Stimulated activated CD4-positive, alpha-beta T cell treated with anti-CD3 and anti-CD28 coated beads, Interleukin-2, amount 100 ng/mL, for 48 hours (primary cell): ENCODE data around the gene HEBP1.
A peak's percentile ranks its signal among the peaks of the same experiment; 100 is the strongest.

Experiments used
- DNase-seq, 2 donors: peaks; one replicate each; pipeline ENCODE4 v3.0.0-alpha.2; 2020

Gene HEBP1

DNA sequence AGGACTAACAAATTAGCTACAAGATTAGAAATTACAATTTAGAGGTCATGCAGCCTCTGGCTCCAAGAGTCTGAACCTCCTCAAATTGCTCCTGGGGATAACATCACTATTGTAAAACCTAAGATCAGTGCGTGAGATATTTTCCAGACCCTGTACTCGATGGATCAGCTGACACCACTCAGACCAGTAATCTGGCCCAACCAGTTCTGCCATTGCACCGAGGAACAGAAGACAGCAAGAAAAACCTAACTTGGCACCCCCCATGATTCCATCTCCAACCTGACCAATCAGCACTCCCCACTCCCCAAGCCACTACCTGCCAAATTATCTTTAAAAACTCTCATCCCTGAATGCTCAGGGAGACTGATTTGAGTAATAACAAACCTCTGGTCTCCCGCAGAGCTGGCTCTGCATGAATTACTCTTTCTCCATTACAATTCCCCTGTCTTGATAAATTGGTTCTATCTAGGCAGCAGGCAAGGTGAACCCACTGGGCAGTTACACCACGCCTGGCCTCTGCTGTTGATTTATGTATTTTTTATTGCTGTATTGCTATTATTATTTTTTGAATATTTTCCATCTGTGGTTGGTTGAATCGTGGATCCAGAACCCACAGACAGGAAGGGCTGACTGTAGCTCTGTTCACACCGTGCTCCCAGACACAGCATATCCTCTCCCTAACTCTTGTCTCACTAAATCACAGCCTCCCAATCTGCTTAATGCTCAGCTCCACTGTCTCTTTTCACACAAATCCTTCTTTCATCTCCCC, 9.2 kb downstream of the HEBP1 start:
- no peak for DNase-seq

DNA sequence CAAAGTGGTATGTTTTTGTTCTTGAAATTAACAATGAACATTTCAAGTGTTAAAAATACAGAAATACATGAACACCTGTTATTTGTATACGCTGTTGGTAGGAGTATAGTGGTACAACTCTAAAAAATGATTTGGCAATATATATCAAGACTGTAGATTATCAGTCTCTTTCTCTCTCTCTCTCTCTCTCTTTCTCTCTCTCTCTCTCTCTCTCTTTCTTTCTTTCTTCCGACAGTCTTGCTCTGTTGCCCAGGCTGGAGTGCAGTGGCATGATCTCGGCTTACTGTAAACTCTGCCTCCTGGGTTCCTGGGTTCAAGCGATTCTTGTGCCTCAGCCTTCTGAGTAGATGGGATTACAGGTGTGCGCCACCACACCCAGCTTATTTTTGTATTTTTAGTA, 12.6 kb downstream of the HEBP1 start:
- DNase-seq = no peak

DNA sequence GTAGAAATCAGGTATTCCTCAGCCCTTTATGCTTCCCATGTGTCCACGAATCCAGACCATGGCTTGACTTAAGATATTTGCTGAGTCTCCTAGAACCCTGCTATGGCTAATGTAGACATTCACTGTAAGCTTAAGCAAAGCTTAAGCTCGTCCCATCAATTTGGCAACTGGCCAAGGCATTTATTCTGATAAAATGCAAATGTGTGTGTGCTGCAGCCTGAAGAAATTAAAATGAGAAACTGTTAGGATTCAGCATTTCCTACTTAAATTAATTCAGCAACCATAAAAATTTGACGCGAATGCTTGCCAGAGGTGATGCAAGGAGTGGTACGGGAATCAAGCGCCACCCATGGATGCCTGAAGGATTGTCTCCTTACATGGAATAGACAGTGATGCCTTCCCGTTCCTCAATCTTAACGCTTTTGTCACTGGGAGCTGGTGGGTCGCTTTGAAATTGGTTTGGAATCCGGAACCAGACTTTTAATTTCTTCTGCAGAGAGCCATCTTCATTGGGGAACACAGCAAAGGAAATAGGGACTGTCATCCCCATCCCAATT, 13.2 kb downstream of the HEBP1 start:
- DNase-seq = no peak

DNA sequence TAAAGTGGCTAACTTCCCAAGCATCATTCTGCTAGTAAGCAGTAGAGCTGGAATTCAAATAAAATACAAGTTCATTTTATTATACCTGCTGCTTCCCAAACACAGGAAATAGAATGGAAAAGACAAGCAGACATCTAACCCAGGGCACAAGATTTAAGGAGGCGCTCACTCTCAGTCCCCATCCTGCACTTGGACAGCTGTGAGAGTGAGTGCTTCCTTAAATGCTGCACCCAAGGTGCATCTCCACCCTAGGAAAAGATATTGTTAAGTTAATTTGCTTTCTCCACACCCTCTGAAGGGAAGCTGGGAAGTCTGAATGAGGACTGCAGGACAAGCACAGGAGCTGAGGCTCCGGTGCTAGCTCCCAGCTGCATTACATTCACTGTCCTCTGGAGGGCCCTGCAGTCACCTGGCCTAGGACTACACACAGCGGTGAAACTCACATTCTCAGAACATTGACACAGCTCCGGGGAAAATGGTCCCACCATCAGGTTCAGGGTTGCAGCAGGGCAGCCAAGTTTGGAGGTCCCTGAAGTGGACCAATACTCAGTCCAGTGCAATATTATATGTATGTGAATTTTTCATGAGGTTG, 14.2 kb downstream of the HEBP1 start:
- peak; percentile 5 to 16 for DNase-seq

DNA sequence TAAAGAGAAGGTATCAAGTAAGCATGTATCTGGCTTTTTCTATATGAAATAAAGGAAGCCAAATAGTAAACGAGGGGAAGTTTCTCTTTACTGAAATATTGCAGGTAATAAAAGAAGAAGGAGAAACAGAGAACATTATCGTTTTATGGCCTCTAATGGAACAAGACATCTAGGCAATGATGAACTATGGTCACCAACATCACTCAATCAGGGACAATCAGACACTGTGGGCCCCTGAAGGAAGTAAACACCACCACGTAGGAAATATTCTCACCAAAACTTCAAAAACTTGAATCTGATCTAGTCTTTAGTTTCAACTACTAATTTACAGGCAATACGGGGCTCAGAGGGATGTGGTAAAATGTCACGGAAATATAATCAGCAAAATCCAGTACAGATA, 15.9 kb downstream of the HEBP1 start:
- no peak for DNase-seq

DNA sequence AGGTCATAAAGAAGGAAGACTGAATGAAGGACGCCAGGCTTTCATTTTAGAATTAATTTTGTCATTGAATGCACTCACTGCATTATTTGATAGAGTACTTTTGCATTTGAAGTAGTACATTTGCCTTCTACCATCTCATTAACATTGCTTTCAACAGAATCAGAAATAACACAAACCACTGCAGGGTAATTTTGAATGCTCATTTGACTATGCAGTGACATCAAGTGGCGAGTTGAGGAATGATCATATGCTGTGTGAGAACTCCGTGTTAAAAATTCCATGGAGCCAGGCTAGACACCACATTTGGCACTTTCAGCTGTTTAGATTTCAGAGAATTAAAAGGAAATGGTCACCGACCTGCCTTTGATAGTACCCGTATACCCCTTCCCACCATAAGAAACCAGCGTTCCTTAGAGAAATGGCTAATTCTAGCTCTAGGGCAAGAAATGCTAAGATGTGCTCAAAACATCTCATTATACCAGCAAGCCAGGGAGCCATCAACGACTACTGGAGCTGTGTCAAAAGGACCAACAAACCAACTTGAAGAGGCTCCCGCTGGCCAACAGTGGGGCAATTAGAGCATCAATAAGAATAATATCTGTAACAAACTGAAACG, 16.5 kb downstream of the HEBP1 start:
- DNase-seq = no peak

DNA sequence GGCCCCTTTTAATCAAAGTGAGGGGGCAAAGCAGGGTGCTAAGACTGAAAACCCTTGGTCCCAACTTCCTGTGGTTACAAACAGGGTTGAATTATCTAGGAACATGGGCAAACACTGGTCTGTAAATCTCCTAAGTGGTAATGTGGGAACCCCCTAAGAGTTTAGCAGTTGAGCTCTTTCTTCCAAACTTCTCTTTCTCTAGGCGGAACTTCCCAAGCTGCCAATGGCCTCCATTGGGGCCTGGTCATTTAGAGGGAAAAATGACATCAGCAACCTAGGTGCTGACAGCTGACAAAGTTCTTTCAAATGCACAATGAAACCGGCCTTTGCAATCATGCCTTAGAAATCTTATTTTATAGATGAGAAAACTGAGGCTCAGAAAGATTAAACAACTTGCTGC, 17.7 kb downstream of the HEBP1 start:
- DNase-seq = no peak

DNA sequence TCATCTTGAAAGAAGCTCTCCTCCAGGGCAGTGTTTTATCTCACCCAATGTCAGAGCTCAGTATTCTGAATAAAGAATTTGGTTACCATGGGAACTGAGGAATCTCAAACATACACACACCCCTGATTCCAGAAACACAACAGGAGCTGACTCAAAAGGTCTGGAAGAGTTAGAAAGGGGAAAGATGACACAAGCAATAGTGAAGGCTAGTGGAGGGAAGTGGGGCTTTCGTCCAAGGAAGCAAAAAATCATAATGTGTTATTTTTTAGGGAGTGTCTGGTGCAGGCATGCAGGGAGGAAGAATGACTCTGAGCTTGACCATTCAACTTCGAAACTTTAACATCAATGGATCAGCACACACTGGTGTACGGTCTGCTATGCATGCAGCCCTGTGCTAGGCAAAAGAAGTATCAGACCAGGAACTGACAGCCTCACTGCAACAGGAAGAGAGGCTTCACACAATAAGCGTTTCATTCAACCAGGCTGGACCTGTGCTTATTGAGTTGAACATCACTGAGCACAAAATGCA, 20.3 kb downstream of the HEBP1 start:
- no peak for DNase-seq

DNA sequence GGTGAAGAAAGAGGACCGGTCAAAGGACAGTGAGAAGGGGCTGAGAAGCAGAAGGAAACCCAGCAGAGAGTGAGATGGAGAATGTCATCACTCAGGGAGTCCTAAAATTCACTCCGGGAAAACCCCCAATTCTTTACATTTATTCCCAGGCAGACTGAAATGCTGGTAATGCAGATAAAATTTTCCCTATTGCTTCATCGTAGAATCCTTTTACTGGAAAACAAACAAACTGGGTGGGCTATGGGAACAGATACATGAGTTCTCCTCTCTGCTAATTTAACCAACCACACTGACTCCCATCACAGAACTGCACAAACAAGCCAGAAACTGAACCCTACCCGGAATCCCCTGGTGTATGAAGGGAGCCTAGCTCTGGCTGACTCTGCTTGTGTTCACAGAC, 20.9 kb downstream of the HEBP1 start:
- no peak for DNase-seq

DNA sequence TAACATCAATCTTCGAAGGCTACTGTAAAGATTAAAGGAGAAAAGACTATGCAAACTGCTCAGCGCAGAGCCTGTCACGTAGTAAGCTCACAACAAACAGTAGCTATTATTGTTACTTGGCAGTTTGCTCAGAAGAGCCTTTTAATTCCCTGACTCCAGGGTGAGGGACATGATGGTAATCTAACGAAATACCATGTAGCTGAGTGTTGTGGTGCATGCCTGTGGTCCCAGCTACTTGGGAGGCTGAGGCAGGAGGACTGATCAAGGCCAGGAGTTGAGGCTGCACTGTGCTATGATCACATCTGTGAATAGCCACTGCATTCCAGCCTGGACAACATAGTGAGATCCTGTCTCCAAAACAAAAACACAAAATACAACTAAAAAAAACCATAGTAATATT, 22.8 kb downstream of the HEBP1 start:
- DNase-seq = no peak

DNA sequence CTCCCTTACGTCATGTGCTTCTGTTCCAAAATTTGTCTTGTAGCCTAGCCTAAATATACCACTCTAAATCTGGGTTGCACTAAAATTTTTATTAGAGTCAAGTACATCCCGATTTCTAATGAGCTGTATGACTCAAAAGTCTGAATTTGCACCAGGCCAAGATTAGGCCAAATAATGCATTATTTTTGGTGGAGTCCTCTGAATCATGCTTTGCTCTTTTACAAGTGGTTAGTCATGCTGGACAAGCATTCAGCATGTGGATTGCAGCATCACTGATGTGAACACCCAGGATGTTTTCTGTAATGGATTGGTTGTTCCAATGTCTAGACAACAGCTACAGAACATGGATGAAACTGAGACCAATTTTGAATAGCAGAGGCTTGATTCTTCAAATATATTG, 23.7 kb downstream of the HEBP1 start:
- DNase-seq = no peak

DNA sequence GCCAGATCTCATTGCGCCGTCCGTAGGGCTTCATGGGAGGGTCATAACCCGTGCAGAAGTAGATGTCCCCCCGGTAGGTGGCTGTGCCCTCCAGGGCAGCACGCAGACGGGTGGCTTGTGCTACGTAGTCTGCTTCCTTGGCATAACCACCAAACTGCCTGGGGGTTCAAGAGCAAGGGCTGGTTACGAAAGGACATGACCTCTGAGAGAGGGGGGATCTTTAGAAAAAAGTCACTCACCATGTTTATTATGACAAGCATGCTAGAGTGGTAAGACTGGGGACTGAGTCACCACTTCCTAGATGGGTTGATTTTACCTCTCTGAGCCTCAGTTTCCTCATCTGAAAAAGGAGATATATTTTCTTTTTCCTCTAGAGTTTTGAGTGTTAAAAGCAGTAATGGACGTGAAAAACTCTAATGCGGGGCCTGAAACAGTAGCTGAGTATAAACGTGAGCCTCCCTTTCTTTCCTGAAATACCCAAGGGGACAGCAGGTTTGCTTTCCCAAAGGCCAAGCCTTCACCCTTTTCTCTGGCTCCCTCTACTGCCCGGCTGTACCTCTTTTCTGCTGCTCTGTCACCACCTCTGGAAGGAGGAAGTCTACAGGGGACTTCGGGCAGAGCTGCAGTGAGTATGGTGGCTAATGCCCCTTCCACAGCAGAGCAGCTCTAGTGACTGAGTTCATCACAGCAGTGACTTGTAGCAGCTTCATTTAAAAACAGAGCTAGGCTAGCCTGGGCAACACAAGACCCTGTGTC, 24.6 kb downstream of the HEBP1 start:
- DNase-seq = no peak

DNA sequence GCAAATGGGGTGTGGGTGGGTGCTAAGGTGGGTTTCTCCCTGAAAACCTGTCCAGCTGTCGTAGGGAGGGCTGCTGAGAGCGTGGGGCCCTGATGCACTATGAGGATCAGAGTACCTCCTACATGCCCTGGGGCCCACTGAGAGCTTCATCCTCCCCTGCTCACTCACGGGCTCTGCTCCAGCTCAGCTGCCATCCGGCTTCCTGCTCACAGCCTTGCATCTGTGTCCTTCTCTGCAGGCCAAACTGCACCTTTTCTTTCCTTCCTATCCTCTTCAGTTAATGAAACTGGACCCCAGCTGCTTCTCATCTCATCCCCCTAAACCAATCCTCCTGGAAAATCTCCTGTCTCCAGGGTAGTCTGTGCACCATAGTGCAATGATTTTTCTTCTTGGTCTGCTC, 25.9 kb downstream of the HEBP1 start:
- DNase-seq = no peak

DNA sequence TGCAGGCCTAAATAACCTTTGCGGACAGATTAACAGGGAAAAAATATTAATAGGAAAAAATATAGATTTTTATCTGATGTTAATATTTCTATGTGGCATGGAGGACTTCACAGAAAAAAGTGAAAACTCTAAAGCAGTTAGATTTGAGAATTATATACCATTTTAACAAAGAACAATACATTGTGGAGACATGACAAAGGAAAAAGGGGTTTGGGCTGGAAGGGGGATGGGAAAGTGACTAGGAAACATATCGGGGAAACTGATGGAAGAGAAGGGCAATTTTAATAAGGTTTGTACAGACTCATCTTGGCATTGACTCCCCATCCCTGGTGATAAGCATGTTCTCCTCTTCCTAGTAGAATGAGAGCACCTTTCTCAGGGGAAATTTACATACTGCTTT, 27.0 kb downstream of the HEBP1 start:
- no peak for DNase-seq

DNA sequence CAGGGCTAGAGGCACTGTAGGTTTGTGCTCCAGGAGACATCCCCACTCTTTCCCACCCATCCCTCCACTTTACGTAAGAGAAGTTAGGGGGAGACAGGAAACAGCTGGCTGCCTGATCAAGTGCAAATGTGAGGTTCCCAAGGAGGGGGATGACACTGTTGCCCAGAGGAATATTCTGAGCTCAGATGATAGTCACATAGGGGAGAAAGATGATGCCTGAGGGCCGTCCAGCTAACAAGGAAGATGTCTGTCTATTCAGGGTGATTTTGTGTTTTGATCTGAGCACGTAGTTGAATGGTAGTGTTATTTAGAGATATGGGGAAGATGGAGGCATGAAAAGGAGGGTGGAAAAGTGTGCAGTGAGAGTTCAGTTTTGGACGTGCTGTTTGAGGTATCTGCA, 34.2 kb downstream of the HEBP1 start:
- no peak for DNase-seq

DNA sequence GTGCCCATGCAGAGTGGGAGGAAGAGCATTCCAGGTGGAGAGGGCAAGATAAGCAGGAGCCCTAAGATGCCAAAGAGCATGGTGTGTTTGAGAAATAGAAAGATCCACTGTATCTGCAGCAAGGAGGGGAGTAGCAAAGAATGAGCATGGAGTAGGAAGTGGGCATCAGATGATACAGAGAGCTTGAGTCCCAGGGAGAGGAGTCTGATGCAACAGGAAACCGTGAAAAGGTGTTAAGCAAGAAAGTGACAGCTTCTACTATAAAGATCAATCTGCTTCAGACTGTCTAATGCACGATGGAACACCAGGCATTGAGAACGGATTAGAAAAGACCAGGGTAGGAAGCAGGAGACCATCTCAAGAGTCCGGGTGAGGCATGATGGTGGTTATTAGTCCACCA, 35.8 kb downstream of the HEBP1 start:
- no peak for DNase-seq

DNA sequence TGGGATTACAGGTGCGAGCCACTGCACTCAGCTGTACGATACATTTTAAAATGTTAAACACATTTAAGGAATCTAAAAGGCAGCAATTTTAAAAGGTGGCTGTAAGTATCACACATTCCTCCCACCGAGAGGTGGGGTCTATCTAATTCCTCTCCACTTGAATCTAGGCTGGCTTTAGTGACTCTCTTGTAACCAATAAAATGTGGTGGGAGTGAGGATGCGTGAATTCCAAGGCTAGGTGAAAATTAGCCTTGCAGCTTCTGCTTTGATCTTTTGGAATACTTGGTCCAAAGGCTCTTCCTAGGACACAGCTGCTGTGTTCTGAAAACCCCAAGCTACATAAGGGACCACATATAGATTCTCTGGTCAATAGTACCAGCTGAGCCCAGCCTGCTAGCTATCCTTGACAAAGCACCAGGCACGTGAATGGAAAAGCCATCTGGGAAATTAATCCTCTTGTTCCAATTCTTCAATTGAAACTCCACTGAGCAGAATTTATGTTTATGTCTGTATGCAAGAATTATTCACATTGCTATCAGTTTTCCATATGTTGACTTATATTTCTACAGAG, 39.3 kb downstream of the HEBP1 start:
- DNase-seq = no peak

DNA sequence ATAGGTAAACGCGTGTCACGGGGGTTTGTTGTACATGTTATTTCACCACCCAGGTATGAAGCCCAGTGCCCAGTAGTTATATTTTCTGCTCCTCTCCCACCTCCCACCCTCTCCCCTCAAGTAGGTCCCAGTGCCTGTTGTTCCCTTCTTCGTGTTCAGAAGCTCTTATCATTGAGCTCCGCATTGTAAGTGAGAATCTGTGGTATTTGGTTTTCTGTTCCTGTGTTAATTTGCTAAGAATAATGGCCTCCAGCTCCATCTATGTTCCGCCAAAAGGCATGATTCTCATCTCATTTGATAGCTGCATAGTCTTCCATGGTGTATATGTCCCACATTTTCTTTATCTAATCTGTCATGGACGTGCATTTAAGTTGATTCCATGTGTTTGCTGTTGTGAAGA, 41.2 kb downstream of the HEBP1 start:
- no peak for DNase-seq

DNA sequence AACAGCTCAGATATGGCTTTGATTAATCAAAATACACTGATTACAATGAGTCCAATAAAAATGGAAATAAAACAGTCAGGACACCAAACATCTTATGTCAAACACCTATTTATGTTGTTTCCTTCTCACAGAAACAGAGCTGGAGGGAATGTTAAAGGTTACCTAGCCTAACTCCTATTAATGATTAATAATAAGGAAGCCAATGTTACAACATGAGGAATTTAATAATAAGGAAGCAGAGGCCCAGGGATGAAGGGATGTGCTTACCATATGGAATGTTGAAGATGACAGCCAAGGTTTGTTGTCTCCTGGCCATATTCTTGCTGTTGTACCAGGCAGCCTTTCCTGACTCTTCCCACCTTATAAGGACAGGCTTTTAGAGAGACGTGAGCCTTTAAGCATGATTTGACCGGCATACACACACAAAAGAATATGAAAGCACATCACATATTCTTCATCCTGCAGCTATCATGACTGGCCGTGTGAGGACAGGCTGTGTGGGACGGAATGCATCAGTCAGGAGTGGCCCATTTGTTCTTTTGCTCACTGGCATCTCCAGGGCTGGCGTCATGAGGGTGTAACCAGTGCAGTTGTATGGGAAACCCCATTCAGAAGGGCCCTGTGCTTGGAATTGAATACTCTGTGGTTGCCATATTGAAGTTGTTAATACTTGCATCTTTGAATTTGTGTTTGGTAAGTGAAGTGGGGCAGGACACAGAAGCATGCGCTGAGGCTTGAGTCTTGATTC, 45.0 kb downstream of the HEBP1 start:
- no peak for DNase-seq

DNA sequence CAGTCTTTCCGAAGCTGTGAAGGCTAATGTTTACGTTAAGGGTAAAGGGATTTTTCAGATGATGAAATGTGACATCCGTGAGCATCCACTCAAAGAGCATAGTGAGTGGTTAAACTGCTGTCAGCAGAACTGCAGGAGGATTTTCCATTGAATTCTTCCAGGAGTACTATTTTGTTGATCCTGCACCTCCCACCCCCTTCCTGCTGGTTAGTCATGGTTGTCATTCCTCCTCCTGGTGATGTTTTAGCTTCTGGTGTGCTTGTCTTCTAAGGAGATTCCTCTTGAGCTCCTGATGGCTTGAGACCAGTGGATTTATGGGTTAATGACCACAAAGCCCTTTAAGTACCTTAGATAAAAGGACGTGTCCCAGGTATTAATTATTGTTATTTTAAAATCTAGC, 45.7 kb downstream of the HEBP1 start:
- no peak for DNase-seq

DNA sequence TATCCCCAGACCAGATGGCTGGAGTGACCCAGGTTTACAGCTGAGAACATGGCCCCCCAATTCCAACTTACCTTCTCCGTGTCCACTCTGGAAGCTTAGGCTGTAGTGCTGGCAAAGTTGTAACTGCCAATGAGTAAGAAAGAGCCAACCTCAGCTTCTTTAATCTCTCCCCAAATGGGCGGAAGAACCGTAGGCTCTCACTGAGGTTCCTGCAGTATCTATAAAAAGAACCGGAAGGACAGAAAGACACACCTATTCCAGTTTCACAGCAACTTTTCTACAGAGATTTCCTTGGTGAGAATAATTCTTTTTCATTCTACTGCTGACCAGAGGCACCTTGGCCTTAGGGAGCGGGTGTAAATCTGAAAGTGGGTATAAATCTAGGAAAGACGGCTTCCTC, 48.0 kb downstream of the HEBP1 start, which contains the start of gene GPRC5D:
Gene GPRC5D (minus strand): TSS at position 135 of the 400 bp plus-strand sequence. CDS start 1,786 bp downstream, outside the sequence.
- no peak for DNase-seq

DNA sequence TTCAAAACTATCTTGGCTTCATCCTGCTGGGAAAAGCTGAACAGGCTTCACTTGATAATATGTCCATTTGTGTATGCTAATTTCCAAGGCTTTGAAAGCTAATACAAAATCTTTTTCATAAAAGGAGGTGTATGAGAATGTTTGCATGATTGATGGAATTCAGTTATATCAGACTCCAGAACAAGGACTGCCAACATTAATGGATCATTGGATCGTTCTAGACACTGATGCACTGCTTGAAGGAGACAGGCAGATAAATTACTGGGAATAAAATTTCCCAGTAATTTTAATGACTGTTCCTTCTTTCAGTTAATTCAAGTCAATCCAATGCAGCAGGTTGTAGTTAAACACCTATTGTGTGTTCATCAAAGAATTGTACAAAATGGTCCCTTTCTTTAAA, 48.6 kb downstream of the HEBP1 start:
- DNase-seq = no peak
